DMS153 treated with DMSO at 0.1 percent for 48 hours (cell line): ENCODE results near the gene B3GNT3.
"Not testable (repeated sequence)": the region's sequence is repeated elsewhere in the genome, so short reads cannot be mapped to it uniquely, and the experiment has no call there.

Experiments used
- DNase-seq: peaks from one replicate; lab custom pipeline; 2025; ENCODE audit not compliant: unreplicated experiment; lab: John Stamatoyannopoulos, UW

The B3GNT3 gene

DNA sequence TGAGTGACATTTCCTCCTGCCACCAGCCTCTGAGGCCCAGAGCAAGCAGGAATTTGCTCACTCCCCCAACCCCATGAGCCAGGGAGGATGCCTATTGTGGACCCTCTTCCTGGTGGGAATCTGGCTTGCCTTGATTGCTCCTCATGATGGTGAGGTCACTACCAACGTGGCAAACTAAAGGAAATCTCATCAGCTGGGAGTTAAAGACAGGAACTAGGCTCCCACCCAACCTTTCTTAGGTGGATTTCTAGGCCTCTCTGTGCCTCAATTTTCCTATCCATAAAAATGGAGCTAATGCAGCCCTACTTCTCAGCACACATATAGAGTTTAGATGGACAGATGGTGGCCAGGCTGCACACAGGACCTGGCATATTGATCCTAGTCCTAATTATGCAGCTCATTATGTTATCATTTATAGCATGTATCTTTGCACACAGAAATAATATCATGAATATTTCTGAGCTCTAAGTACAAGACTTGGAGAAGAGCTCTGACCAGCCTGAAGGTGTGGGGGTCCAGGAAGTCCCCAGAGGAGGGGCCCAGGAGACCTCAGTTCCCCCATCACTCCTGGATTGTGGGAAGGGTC is 2.0 kb downstream of the B3GNT3 start:
- DNase-seq: no peak

DNA sequence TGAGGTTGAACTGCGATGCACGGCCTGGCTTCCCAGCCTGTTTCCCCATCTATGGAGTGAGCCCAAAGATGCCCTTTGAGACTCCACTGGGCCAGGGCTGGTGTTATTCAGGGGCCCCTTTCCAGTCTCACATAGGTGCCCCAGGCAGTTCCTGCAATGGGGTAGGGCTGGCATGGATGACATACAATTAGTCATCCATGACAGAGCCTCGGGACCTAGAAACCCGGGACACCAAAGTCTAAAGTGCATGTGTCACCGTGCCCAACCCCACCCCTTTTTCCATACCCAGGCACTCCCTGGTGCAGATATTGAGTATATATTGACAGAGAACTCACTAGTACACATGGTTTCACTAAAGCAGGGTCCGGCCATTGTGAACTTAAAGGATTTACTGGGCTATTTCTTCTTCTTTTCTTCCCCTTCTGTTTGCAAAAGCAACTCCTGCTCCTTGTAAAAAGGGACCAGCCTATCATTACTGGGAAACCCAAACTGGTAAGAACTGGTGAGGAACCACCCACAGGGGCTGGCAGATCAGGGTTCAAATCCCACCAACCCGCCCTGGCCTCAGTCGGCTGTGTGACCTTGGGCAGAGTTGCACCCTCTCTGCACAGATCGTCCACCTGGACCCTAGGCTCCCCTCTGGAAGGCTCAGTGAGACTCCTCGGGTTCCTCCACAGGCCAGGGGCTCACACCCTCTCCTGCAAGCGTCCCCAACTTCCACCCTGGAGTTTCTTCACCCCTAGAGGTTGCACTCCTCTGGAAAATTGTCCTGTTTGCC is 2.7 kb downstream of the B3GNT3 start:
- DNase-seq: no peak

DNA sequence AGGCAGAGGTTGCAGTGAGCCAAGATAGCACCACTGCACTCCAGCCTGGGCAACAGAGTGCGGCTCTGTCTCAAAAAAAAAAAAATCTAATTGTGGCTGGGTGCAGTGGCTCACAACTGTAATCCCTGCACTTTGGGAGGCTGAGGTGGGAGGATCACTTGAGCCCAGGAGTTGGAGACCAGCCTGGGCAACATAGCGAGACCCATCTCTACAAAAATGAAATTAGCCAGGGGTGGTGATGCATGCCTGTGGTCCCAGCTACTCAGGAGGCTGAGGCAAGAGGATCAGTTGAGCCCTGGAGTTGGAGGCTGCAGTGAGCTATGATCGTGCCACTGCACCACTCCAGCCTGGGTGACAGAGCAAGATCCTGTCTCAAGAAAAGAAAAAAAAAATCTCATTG is 3.7 kb downstream of the B3GNT3 start:
- DNase-seq: not testable (repeated sequence)

DNA sequence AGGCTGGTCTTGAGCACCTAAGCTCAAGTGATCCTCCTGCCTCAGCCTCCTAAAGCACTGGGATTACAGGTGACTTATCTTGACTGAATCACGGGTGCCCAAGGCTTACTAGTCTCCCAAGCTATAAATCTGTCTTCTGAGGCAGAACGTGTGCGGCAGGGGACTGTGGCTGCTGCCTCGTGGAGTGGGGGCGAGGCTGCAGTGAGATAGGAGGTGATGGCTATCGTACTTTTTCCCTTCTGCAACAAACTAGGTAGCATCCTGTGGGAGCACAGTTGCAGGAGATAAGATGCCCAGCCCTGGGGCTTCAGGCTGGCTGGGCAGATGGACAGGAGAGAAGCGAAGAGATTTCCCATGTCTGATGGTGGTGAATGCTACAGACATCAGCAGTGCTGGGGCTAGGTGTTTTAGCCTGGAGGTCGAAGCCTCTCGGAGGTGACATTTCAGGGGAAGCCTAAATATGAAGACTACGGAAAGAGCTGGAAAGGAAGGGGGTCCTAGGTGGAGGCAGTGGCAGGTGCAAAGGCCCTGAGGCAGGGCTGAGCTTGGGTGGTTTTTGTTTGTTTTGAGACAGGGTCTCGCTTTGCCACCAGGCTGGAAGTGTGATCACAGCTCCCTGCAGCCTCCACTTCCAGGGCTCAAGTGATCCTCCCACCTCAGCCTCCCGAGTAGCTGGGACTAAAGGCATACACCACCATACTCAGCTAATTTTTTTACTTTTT is 7.4 kb downstream of the B3GNT3 start:
- DNase-seq: no peak

DNA sequence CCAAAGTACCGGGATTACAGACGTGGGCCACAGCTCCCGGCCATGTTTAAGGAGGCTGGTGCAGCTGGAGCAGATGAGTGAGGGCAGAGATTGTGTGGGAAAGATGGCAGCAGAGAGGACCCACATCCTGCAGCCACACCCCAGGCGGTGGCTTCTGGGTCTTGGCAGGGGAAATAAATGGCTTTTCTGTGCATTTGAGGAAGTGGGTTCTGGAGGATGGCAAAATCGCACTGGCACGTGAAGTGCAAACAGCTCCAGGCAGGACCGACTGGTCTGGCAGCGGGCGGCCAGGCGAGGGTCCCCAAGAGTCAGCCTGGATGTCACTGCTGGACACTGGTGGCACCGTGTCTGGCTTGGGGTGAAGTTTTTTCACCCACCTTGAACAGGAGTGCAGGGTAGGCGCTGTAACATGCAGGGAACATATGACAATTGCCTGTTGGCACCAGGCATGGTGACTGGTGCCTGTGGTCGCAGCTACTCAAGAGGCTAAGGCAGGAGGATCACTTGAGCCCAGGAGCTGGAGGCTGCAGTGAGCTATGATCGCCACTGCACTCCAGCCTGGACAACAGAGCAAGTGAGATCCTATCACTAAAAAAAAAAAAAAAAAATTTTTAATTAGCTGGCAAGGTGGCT is 8.4 kb downstream of the B3GNT3 start:
- no peak for DNase-seq

DNA sequence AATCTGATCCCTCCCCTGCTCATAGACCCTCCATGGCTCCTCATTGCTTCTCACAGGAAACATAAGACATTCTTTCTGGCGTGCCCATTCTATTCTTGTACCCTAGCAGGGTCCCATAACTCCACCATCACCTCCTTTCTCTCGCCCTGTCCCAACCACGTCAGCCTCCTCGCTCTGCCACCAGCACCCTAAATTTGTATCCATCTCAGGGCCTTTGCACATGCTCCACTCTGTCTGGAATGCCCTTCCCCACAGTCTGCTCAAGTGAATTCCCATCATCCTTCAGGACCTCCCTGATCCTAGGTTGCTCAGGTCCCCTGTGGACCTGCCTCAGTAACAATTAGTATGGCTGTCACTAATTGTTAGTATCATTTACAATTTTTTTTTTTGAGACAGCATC is 10.5 kb downstream of the B3GNT3 start:
- no peak for DNase-seq

DNA sequence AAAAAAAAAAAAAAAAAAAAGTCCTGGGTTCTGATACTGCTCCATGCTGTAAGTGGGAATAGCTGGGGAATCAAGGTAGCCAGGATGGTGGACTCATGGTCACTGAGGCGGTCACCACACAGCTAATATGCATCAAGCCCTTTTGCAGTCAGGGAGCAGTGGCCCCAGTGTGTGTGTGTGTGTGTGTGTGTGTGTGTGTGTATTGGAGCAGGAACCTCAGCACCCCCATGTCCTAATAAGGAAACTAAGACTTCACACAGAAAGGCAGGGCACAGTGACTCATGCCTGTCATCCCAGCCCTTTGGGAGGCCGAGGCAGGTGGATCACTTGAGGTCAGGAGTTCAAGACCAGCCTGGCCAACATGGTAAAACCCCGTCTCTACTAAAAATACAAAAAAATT is 12.0 kb downstream of the B3GNT3 start:
- DNase-seq: no peak

DNA sequence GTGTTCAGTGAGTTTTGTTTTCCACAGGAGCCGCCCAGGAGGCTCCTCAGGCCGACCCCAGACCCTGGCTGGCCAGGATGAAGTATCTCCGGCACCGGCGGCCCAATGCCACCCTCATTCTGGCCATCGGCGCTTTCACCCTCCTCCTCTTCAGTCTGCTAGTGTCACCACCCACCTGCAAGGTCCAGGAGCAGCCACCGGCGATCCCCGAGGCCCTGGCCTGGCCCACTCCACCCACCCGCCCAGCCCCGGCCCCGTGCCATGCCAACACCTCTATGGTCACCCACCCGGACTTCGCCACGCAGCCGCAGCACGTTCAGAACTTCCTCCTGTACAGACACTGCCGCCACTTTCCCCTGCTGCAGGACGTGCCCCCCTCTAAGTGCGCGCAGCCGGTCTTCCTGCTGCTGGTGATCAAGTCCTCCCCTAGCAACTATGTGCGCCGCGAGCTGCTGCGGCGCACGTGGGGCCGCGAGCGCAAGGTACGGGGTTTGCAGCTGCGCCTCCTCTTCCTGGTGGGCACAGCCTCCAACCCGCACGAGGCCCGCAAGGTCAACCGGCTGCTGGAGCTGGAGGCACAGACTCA is 12.9 kb downstream of the B3GNT3 start:
- no peak for DNase-seq

DNA sequence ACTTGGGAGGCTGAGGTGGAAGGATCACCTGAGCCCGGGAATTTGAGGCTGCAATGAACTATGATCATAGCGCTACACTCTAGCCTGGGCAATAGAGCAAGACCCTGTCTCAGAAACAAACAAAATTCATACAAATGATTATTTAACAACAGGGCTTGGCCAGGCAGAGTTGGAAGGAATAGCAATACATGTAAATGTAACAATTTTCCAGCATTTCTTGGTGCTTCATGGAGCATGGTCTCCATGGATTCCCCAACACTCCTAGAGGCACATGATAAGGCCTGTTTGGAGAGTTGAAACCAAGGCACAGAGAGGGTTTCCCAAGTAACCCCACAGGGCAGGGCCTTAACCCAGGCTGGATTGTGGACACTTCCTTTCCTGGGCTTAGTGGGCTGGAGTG is 16.2 kb downstream of the B3GNT3 start:
- no peak for DNase-seq

DNA sequence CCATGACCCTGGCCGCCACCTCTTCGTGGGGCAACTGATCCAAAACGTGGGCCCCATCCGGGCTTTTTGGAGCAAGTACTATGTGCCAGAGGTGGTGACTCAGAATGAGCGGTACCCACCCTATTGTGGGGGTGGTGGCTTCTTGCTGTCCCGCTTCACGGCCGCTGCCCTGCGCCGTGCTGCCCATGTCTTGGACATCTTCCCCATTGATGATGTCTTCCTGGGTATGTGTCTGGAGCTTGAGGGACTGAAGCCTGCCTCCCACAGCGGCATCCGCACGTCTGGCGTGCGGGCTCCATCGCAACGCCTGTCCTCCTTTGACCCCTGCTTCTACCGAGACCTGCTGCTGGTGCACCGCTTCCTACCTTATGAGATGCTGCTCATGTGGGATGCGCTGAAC is 16.7 kb downstream of the B3GNT3 start:
- DNase-seq: no peak

DNA sequence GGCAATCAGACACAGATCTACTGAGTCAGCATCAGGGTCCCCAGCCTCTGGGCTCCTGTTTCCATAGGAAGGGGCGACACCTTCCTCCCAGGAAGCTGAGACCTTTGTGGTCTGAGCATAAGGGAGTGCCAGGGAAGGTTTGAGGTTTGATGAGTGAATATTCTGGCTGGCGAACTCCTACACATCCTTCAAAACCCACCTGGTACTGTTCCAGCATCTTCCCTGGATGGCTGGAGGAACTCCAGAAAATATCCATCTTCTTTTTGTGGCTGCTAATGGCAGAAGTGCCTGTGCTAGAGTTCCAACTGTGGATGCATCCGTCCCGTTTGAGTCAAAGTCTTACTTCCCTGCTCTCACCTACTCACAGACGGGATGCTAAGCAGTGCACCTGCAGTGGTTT is 17.2 kb downstream of the B3GNT3 start:
- no peak for DNase-seq

DNA sequence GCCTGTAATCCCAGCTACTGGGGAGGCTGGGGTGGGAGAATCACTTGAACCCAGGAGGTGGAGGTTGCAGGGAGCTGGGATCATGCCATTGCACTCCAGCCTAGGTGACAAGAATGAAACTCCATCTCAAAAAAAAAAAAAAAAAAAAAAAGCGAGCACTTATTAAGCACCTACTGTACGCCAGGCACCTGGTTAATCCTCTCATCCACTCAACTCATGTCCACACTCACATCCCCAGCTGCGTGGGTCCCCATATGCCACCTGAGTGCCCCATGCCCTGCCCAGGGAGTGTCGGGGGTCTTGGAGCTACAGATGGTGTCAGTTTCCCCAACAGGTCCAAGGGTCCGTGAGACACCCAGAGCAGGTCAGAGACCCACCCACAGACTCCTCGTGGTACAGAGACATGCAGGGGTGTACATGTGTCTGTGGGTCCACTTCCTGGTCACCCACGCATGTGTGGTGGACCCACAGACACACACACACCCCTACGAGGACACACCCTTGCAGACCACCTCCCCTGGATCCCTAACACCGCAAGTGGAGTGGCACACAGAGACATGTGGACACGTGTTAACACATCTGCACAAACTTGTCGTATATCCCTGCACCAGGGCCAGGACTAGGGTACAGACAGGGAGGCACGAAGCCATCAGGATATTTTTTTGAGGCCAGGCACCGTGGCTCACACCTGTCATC is 22.9 kb downstream of the B3GNT3 start:
- no peak for DNase-seq

DNA sequence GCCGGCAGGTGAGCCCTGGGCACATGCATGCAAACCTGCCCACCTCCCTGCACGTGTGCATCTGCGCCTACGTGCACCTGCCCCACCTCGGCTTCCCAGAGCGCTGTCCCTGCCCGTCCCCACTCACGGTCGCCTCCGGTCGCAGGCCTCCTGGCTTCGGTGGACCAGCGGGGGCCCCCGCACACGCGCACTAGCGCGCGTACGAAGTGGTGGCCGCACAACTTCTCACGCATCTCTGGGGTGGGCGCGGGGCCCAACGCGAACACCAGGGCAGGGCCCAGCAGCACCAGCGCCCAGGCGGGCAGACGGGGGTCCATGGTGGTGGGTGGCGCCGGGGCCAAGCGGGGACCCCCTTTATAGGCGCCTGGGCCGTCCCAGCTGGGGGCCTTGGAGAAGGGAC is 26.3 kb downstream of the B3GNT3 start, which contains the start of gene INSL3:
Gene INSL3, minus strand, starts transcription at position 330 of the 400 bp plus-strand sequence. Its CDS starts 13 bp downstream, at position 317.
- no peak for DNase-seq

DNA sequence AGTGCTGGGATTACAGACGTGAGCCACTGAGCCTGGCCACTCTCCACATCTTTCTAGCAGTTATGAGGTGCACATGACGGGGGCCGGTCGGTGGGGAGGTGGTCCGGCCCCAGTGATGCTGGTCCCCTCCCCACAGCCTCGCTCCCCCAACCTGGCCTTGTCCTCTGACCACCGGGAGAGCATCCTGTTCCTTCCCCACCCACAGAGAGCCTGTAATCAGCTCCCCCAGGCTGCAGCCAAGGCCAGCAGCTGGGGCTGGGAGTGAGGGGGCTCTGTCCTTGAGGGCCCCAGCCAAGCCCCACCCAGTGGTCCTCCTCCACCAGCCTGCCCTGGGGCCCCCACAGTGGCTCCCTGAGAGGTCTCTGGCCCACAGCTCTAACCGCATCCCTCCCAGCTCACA is 29.4 kb downstream of the B3GNT3 start:
- DNase-seq: no peak

DNA sequence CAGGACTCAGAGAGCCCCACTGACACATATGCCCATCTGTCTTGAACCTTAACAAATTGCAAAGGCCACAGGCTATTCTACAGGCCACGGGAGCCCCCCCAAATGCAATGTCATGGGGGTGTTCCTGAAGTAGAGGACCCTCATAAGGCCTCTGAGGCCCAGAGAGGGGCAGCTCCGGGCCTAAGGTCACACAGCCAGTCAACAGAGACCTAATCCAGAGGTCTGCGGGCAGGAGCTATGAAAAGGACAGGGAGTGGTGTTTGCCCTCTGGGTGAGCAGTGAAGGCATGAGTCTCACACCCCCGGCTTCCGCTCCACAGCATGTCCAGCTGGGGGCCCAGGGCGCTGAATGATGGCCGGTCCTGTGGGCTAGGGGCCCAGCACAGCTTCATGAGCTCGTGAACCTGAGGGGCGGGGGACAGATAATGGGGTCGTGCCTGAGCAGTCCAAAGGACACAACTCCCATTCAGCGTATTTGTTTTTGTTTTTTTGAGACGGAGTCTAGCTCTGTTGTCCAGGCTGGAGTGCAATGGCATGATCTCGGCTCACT is 31.6 kb downstream of the B3GNT3 start:
- no peak for DNase-seq

DNA sequence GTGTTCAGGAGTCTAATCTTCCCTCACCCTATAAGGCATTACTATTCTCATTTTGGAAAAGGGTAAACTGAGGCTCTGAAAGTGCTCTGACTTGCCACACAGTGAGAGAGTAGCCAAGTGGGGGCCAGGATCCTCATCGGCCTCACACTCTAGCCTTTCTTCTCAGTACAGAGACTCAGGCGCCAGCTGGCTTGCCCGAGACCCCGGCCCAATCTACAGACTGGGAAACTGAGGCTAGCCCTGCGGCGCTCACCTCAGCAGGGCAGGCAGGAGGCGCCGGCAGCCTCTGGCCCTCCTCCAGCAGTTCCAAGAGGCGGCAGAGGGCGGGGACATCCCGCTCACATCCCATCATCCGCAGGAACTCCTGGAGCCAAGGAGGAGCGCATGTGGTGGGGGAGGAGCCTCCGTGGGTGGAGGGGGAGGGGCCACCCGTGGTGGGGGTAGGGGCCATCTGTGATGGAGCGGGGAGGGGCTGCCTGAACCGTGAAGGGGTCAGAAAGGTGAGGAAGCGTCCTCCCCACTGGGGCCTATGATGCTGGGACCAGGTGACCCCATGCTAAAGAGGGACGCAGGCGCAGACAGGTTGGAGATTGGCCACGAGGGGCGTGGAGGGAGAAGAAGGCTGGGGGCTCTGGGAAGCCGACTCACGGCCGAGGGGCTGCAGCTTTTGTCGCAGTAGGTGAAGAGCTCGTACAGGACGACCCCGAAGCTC is 35.1 kb downstream of the B3GNT3 start:
- DNase-seq: peak; percentile 63

DNA sequence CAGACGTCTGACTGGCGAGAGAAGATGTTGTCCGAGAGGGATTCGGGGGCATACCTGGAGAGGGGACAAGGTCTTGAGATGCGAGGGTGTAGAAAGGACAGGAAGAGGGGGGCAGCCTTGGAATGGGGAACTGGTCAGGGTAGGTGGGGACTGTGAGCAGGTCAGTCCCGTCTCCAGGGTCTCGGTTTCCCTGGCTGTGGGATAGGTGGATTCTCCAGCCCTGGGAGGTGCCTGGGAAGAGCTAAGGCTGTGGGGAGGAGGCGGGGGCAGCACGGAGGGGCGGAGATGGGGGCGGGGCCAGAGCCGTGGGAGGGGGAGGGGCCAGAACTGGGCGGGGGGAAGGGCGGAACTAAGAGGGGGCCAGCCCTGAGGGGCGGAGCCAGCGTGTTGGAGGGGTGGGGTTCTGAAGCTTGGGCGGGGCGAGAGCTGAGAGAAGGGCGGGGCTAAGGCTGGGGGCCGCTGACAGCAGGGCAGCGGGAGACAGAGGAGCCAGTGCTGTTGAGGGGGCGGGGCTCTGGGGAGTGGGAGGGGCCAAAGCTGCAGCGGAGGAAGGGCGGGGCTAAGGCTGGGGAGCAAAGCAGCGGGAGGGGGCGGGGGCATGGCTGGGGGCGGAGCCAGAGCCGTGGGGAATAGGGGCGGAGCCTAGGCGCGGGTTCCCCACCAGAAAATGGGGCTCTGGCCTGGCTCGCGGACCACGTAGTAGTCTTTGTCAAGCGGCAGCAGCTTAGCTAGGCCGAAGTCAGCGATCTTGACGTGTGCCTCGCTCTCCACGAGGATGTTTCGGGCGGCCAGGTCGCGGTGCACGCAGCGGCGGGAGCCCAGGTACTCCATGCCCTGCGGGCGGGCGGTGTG is 35.9 kb downstream of the B3GNT3 start:
- DNase-seq: peak; percentile 73

DNA sequence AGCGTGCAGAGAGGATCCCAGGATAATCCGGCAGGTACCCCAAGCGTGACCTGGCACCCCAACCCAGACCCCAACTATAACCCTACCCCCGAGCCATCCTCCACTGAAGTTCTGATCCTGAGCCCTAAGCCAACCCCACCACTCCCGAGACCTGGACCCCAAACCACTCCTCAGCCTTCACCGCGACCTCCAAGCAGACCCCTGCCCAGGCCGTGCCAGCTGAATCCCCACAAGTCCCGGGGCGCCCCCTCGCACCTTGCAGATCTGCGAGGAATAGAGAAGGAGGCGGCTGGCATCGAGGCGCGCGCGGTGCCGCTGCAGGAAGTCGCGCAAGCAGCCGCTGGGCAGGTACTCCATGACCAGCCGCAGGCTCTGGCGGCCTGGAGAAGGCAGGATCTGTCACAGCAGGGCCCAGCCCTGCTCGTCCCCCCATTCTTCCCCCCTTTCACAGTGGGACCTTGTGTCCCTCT is 36.5 kb downstream of the B3GNT3 start:
- no peak for DNase-seq
